VCaP (cell line): Measurements from ENCODE around the gene GCHFR.

ENCODE experiments used
- H3K27ac ChIP-seq: fragments of 450-650 bp; 2 replicates; pipeline ENCODE4 v1.5.1; 2017
- TF ChIP-seq, protein P1 (sequence below): fragments of 450-650 bp; conservative IDR thresholded peaks from 2 replicates; pipeline ENCODE4 v1.5.1; 2017; ENCODE audit warnings: mild to moderate bottlenecking, moderate library complexity

Gene GCHFR

DNA sequence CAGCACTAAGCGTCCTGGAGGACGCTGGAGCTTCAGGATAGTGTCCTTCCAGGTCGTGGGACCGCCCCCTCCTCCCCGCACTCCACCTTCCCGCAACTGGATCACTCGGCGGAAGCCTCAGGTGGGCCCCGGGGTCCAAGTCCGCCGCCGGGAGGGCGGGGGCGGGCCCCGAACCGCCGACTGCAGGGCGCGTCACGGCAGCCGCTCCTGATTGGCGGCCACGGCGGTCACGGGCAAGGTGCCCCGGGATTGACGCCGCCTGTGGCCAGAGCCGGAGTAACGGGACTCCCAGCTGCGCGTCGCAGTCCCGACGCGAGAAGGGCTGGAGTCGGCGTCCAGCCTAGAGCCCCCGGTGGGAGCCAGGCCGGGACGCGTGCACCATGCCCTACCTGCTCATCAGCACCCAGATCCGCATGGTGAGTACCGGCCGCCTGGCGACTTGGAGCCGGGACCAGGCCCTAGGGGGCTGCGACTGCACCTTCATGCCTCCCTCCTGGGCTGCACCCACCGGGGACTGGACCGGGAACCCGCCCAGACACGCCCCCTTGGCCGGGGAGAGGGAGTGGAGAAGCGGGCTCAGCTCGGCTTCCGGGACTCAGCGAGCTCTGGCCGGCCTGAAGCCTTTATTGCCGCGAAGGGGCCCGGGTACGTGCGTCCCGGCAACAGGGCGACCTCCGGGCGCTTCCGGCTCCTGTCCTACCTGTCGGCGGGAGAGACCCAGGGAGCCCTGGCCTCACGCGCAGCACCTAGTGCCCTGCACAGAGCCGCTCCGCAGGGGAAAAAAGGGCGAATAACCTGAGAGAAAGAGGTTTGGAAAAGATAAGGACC lies at the start of gene GCHFR:
Gene GCHFR, plus strand, starts transcription at position 268 of the 828 bp plus-strand sequence. Its CDS starts 113 bp downstream, at position 381.
- H3K27ac ChIP-seq = peak within 1 kb of the TSS; percentile 92
- TF ChIP-seq, protein P1, sequence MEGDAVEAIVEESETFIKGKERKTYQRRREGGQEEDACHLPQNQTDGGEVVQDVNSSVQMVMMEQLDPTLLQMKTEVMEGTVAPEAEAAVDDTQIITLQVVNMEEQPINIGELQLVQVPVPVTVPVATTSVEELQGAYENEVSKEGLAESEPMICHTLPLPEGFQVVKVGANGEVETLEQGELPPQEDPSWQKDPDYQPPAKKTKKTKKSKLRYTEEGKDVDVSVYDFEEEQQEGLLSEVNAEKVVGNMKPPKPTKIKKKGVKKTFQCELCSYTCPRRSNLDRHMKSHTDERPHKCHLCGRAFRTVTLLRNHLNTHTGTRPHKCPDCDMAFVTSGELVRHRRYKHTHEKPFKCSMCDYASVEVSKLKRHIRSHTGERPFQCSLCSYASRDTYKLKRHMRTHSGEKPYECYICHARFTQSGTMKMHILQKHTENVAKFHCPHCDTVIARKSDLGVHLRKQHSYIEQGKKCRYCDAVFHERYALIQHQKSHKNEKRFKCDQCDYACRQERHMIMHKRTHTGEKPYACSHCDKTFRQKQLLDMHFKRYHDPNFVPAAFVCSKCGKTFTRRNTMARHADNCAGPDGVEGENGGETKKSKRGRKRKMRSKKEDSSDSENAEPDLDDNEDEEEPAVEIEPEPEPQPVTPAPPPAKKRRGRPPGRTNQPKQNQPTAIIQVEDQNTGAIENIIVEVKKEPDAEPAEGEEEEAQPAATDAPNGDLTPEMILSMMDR = peak; percentile 62

DNA sequence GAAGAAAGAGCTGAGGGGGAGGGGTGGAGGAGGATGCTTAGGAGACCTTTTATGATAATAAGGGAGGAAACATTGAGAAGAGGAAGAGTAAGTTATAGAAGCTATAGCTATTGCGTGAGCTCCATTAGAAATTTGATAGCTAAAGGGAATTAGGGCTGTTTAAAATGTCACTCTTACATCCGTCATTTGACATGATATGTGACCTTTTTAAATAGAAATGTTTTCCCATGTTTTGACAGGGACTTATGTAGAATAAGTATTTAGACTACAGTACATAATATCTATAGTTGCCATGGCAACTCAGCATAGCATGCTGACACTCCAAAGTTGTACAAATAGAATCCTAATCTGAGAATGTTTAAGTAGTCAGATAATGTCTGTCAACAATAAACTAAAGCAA lies 49.7 kb upstream of the GCHFR start:
- H3K27ac ChIP-seq = no peak overlapping the region
- TF ChIP-seq, protein P1 = no peak

DNA sequence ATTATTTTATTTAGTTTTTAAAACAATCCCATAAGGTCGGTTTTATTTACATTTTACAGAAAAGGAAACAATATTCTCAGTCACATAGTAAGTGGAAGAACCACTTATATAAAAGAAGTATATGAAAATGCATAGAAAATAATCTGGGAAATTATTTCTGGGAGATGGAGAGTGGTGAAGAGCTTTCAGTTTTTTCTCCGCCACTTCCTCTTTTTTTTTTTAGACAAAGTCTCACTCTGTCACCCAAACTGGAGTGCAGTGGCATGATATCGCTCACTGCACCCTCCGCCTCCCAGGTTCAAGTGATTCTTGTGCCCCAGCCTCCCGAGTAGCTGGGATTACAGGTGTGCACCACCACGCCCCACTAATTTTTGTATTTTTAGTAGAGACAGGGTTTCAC lies 47.7 kb upstream of the GCHFR start:
- TF ChIP-seq, protein P1 = no peak
- H3K27ac ChIP-seq = no peak overlapping the region

DNA sequence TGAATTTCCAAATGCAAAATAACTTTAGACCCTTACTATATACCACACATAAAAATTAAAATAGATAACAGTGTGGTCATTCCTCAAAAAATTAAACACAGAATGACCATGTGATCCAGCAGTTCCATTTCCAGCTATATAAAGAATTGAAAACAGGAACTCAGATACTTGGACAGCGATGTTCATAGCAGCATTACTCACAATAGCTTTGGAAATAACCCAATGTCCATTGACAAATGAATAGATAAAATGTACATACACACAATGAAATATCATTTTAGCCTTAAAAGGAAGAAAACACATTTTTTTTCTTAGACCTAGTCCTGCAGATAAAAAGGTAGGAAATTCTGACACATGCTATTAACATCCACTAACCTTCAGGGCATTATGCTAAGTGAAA lies 42.2 kb upstream of the GCHFR start:
- TF ChIP-seq, protein P1 = no peak
- no peak overlapping the region for H3K27ac ChIP-seq

DNA sequence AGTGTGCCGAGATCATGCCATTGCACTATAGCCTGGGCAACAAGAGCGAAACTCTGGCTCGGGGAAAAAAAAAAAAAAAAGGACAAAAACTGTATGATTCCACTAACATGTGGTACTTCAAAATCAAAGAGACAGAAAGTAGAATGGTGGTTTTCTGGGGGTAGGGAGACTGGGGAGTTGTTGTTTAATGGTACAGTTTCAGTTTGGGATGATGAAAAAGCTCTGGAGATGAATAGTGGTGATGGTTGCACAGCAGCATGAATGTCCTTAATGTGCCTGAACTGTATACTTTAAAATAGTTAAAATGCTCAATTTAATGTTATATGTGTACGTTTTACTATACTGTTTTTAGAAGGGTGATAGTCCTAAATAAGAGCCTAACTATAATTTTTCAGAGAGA lies 41.5 kb upstream of the GCHFR start:
- TF ChIP-seq, protein P1 = no peak

DNA sequence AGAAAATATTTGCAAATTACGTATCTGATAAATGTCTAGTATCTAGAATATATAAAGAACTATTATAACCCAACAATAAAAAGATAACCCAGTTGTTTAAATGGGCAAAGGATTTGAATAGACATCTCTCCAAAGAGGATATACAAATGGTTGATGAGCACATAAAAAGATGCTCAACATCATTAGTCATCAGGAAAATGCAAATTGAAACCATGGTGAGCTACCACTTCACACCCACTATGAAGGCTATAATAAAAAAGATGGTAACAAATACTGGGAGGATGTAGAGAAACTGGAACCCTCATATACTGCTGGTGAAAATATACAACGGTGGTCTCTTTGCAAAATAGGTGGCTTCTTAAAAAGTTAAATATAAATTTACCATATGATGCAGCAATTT lies 40.9 kb upstream of the GCHFR start:
- TF ChIP-seq, protein P1 = no peak
- H3K27ac ChIP-seq = no peak overlapping the region

More for the DNA sequence above, 41.5 kb upstream of the GCHFR start:
- no peak overlapping the region for H3K27ac ChIP-seq

DNA sequence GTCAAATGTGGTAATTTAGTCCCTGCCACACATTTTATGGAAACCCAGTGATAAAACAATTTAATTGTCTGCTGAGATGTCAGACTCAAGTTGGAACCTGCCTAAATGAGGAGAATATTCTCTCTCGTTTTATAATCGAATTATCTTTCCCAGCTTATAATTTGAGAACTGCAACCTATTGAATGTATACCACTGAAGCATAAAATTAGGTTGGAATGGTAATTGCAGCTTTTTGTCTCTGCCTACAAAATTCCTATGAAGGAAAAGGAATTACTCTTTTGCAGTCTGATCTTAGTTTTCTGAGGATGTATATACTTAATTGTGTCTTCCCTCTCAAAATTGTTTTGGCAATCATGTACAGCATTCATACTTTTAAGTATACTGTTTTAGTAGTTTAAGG lies 39.9 kb upstream of the GCHFR start:
- TF ChIP-seq, protein P1 = no peak

More for the DNA sequence above, 39.9 kb upstream of the GCHFR start:
- no peak overlapping the region for H3K27ac ChIP-seq
